GM19438 (cell line): ENCODE measurements around the gene CA5A.
"Not testable (repeated sequence)": the region's sequence is repeated elsewhere in the genome, so short reads cannot be mapped to it uniquely, and the experiment has no call there.

Experiments used
- ATAC-seq: cut with Tn5 transposase; IDR thresholded peaks from one replicate; pipeline ENCODE4 v1.9.1; 2021; ENCODE audit warnings: low read depth; ENCODE audit not compliant: unreplicated experiment

Gene CA5A

DNA sequence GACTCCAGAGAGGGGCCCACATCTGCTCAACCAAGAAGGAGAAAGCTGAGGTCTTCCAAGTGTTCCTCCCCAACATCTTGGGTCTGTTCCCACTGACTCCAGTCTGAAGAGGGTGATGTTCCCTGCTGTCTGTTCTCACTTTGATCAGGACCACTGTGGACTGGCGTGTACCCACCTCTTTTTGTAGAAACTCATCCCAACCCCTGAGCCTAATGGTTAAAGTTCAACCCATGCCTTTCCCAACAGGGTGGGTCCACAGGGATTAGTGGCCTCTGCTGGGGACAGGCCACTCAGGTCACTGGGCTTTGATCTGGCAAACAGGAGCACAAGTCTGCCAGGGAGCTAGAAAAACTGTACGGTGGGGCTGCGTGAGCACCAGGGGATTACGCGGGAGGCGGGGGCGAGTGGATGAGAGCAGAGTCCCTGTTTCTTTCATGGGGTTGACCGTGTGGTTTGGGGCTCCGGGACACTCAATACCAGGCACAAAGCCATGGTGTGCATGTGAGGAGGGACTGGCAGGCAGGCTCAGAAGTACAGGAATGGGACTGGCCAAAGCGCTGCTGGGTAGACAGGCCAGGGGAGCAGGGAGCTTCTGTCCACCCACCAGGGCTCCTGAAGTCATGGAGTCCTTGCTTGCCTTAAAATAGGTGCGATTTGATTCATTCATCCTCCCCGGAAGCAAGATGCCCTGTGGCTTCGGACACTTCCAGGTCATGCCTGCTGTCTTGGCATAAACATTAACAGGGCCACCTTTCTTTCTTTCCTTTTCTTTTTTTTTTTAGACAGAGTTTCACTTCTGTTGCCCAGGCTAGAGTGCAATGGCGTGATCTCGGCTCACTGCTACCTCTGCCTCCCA is at the start of gene CA5A:
TSS of gene CA5A (minus strand) at position 155 of the 856 bp plus-strand sequence. CDS start at position 76, 79 bp downstream.
- no peak for ATAC-seq

- ATAC-seq = not testable (repeated sequence)
Observed at GRCh38 chr16:87985493-87985892, 49.2 kb upstream of the CA5A start.

- ATAC-seq = no peak
Observed at GRCh38 chr16:87984632-87985267, 48.4 kb upstream of the CA5A start.

DNA sequence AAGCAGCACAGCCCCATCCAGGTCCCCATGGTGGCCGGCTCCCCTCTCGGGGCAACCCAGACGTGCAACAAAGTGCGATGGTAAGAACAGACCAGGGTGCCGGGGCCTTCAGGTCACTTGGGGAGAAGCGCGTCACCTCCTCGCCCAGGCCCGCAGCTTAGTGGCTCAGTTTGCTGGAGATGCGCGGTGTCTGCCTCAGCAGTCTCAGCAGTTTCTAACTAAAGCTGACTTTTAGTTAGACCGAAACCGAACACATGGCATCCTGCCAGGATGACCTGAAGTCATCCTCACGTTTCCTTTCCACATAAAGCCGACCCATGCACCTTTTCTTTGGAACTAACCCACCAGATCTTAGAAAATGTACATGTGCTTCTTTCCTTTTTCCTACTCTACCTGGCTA is 47.9 kb upstream of the CA5A start:
- ATAC-seq = not testable (repeated sequence)

GRCh38 chr16:87983737-87984097 is 47.4 kb upstream of the CA5A start:
- ATAC-seq = not testable (repeated sequence)

DNA sequence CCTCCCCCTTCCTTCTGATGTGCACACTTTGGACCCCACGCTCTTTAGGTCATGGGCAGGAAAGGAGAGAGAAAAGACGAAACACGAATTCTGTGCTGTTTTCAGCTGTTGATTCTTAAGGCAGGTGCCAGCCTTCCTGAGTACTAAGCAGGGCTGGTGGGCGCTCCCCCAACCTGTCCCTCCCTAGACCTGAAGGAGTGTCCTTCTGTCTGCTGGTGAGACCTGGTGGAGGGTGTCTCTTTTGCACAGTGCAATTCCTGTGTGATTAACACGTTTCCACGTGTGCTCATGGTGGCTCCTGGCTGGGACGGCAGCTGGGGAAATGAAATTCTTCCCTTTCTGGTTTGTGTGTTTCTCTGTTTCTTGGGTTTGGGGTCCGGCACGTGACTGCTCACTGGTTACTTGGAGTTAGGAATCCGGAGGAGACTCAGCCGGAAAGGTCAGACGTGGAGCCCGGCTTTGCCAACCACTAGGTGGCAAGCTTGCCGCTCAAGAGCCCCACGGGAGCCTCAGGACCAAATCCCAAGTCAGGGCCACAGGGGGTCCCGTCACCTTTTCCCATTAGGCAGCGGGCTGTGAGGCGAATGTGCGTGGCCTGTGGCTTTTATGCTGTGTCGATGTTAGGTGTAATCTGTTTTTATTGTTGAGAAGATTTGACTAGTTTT is 46.9 kb upstream of the CA5A start:
- ATAC-seq = not testable (repeated sequence)

DNA sequence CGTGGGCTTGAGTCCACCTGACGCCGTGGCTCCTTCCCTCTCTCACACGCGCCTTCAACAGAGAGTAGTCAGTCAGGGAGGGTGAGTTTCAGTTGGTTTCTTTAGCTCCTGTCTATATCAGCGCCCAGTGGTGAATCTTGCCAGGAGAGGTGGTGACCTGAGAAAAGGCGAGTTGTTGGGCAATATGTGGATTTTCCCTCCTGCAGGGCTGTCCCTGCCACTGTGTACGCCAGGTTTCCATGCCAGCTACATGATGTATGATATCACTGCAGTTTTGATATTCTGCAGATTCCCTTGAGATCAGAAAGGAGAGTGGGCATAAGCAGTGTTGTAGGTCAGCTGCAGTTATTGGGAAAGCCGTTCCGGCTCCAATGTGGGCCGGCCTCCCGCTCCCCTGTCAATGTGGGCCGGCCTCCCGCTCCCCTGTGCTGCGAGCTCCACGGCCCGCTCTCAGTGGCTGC is 46.3 kb upstream of the CA5A start:
- no peak for ATAC-seq

- not testable (repeated sequence) for ATAC-seq
Observed at GRCh38 chr16:87981376-87981775, 45.0 kb upstream of the CA5A start.

- ATAC-seq = not testable (repeated sequence)
Observed at GRCh38 chr16:87979911-87980630, 43.7 kb upstream of the CA5A start.

- ATAC-seq = no peak
Observed at GRCh38 chr16:87979352-87979751, 43.0 kb upstream of the CA5A start.

DNA sequence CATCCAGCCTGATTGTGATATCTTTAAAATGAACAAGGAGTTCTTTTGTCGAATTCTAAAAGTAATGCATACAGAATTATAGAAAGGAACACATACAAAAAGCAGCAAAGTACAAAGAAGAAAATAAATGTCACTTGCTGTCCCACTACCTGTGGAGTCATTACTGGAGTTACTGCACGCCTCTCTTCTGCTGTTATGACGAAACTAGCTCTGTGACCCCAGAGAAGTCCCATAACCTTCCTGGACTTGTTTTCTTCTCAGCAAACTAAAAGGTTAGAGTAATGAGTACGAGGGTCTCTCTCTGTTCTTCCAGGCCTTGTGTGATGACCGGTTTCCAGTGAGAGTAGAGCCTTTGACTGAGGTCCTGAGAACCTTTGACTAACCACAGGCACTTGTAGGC is 41.8 kb upstream of the CA5A start:
- no peak for ATAC-seq

DNA sequence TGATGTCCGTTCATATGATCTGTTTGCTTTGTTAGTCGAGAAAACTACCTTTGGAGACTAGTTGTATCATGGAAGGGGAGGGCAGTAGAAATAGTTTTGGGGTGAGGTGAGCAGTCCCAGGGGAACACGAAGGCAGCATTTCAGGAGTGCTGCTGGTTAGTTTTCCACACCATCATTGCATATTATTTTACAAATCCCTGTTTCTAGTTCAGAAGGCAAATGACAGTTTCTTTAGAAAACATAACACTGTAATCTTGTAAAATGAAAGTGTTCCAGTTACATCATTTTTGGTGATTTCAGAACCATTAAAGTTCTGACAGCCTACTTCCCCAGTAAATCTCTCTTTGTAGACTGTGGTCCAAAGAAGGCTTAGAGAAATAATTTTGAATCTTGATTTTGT is 40.3 kb upstream of the CA5A start:
- no peak for ATAC-seq

GRCh38 chr16:87974178-87974577 is 37.8 kb upstream of the CA5A start:
- ATAC-seq = no peak

DNA sequence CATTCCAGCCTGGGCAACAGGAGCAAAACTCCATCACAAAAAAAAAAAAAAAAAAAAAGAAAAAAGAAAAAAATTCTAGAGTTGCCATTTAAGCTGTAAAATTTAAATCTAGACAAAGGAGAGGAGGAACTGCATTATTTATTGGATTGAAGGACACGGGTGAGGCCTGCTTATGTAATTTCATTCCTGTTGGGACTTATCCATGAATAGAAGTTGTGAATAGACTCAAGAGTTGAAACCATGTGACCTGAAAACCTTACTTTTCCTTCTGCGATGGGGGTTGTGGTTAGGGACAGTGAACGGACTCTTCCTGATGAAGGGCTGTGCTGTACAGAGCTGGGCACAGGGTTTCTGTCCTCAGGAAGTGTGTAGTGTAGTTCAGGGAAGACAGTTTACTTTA is 37.4 kb upstream of the CA5A start:
- no peak for ATAC-seq

DNA sequence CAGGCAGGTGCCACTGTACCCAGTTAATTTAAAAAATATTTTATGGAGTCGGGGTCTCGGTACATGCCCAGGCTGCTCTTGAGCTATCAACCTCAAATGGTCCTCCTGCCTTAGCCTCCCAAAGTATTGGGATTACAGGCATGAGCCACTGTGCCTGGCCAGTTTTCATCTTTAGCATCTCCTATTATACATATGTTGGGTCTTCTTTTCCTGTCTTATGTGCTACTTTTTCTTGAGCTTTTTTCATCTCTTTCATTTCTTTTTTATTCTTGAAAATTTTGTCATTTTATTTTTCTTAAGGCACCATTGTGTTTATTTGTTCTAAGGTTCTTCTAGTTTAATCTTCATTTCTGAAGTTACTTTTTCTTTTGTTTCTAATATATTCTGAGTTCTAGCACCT is 35.6 kb upstream of the CA5A start:
- ATAC-seq = no peak

GRCh38 chr16:87970186-87970585 is 33.9 kb upstream of the CA5A start:
- ATAC-seq = no peak

DNA sequence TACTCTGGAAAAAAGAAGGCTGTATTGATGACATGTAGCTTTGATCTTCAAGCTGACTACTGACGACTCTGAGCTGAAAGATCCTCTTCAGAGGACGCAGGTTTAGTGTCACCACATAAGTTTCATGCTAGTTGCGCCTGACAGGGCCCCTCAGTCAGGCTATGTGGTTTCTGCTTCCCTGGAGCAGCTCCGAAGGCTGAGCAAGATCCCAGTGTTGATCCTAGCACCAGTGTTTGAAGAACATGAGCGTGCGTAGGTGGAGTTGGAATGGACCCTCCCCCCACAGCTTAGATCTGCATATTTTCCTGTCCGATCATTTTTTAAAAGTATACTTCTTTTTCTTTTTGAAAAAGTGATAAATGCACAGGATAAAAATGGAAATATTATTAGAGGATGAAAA is 32.2 kb upstream of the CA5A start:
- ATAC-seq = no peak

- ATAC-seq = no peak
Observed at GRCh38 chr16:87966685-87967185, 30.4 kb upstream of the CA5A start.

GRCh38 chr16:87966064-87966645 is 29.8 kb upstream of the CA5A start:
- no peak for ATAC-seq

GRCh38 chr16:87965417-87965816 is 29.1 kb upstream of the CA5A start:
- no peak for ATAC-seq
